EL (cell line): ENCODE data around the gene ZNF516.
"Not testable (repeated sequence)": the region's sequence is repeated elsewhere in the genome, so short reads cannot be mapped to it uniquely, and the experiment has no call there.

Experiments used
- DNase-seq: peaks from one replicate; pipeline ENCODE4 v3.0.0-alpha.2; 2016

Gene ZNF516

GRCh38 chr18:76490670-76491472, 4.2 kb downstream of the ZNF516 start:
- peak; percentile 47 for DNase-seq

- DNase-seq, result peak; percentile 27
Observed at GRCh38 chr18:76490033-76490432, 5.0 kb downstream of the ZNF516 start.

GRCh38 chr18:76489081-76489480, 6.0 kb downstream of the ZNF516 start:
- no peak for DNase-seq

- DNase-seq, result peak; percentile 57
Observed at GRCh38 chr18:76488190-76488589, 6.9 kb downstream of the ZNF516 start.

GRCh38 chr18:76487782-76488181, 7.3 kb downstream of the ZNF516 start:
- DNase-seq, result peak; percentile 45

GRCh38 chr18:76487070-76487469, 8.0 kb downstream of the ZNF516 start:
- DNase-seq, result peak; percentile 33

GRCh38 chr18:76486574-76486973, 8.5 kb downstream of the ZNF516 start:
- no peak for DNase-seq

- no peak for DNase-seq
Observed at GRCh38 chr18:76486038-76486437, 9.0 kb downstream of the ZNF516 start.

GRCh38 chr18:76484749-76485387, 10.2 kb downstream of the ZNF516 start:
- DNase-seq, result no peak

GRCh38 chr18:76483780-76484179, 11.3 kb downstream of the ZNF516 start:
- no peak for DNase-seq

GRCh38 chr18:76482971-76483691, 11.9 kb downstream of the ZNF516 start:
- DNase-seq, result no peak

GRCh38 chr18:76482267-76482666, 12.8 kb downstream of the ZNF516 start:
- no peak for DNase-seq

- DNase-seq, result no peak
Observed at GRCh38 chr18:76480913-76481312, 14.1 kb downstream of the ZNF516 start.

GRCh38 chr18:76479351-76480238, 15.4 kb downstream of the ZNF516 start:
- DNase-seq, result no peak

GRCh38 chr18:76476665-76477561, 18.1 kb downstream of the ZNF516 start:
- DNase-seq, result peak; percentile 92

GRCh38 chr18:76475450-76476194, 19.4 kb downstream of the ZNF516 start:
- DNase-seq, result no peak

- no peak for DNase-seq
Observed at GRCh38 chr18:76474824-76475223, 20.2 kb downstream of the ZNF516 start.

GRCh38 chr18:76473521-76473920, 21.5 kb downstream of the ZNF516 start:
- DNase-seq, result not testable (repeated sequence)

GRCh38 chr18:76472829-76473228, 22.2 kb downstream of the ZNF516 start:
- no peak for DNase-seq

- DNase-seq, result no peak
Observed at GRCh38 chr18:76471593-76471992, 23.4 kb downstream of the ZNF516 start.
